ENCODE measurements around the gene PROS1. TPM values are rescaled to one million over a fixed set of nuclear protein-coding genes. Genes with fewer than 3 reads are reported as not detected.

Gene PROS1
- total RNA-seq, 2 donors from 2014 or later = 11.2 to 26.0 TPM

DNA sequence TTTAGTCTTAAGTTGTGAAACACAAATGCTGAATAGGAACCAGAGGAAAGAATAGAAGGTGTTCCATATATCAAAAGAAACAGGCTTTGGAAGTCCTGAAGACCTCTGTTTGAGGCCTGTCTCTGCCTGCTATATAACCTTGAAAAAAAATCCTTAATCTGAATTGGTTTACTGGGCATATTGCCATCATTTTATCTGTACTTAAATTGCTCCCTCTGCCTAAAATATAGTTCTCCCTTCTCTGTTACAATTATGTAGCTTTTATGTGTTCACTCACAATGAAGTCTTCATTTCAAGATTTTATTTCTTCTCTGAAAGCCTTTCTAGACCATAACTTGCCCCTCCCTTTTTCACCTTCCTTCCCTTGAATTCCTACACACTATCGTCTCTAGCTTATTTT is 27.5 kb upstream of the PROS1 start:
- no peak overlapping the region for H3K27ac ChIP-seq

DNA sequence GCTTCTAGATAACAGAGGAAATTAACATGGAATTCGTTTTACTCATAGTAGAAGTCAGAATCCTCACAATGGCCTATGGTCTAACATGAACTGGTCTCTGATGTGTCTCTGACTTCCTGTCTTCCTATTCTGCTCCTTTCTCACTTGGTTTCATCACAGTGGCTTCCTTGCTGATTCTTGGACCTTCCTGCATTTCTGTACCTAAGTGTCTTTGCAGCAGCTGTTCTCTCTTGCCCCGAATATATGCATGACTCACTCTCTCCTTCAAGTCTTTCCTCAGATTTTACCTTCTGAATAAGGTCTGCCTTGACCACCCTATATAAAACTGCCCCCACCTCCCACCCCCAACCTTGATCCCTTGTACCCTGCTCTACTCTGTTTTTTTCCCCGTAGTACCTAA is 20.4 kb upstream of the PROS1 start:
- Histone ChIP-seq H3K9me3 (no peaks in the 10 kb centered on the region), H3K9ac (ENCODE audit: low read depth in 2 of 2, low read length in 2 of 2) (no peak overlapping the region)

More for the DNA sequence above, 27.5 kb upstream of the PROS1 start:
- H3K9me3 ChIP-seq = no peaks in the 10 kb centered on the region
- H3K9ac ChIP-seq (ENCODE audit: low read depth in 2 of 2, low read length in 2 of 2) = no peak overlapping the region
- intact Hi-C loops (cut with DNase I) = loop anchor here (5.0 kb wide), 1 partner anchor 66 kb away; no protein-coding TSS in a partner anchor
- H3K27me3 ChIP-seq = no peaks in the 10 kb centered on the region
- DNase-seq = no peak
- no peak overlapping the region for H3K4me3 ChIP-seq
- TF ChIP-seq, protein P1, sequence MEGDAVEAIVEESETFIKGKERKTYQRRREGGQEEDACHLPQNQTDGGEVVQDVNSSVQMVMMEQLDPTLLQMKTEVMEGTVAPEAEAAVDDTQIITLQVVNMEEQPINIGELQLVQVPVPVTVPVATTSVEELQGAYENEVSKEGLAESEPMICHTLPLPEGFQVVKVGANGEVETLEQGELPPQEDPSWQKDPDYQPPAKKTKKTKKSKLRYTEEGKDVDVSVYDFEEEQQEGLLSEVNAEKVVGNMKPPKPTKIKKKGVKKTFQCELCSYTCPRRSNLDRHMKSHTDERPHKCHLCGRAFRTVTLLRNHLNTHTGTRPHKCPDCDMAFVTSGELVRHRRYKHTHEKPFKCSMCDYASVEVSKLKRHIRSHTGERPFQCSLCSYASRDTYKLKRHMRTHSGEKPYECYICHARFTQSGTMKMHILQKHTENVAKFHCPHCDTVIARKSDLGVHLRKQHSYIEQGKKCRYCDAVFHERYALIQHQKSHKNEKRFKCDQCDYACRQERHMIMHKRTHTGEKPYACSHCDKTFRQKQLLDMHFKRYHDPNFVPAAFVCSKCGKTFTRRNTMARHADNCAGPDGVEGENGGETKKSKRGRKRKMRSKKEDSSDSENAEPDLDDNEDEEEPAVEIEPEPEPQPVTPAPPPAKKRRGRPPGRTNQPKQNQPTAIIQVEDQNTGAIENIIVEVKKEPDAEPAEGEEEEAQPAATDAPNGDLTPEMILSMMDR (IDR thresholded peaks at IDR 0.05) = no peak
- H3K4me1 ChIP-seq = no peaks in the 10 kb centered on the region
- no peaks in the 10 kb centered on the region for H3K36me3 ChIP-seq

DNA sequence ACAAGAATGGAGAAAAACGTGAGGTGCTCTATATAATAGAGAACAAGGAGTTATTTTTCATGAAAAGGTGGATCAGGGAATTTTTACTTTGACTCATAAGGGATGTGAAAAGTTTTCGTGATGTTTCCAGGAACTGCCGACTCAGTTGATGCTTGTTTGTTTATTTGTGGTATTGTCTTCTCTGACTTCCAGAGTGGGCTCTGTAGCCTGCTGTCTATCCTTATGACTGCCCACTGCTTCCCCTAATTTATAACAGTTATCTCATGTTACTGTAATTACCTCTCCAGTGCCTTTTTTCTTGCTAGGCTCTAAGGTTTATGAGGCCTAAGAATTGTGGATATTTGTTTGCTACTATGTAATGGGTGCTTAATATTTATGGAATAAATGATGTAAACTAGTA is 18.5 kb upstream of the PROS1 start:
- TF ChIP-seq, protein P1 (IDR thresholded peaks at IDR 0.05) = no peak
- no peak overlapping the region for H3K27ac ChIP-seq
- no peak overlapping the region for H3K4me3 ChIP-seq
- intact Hi-C loops (cut with DNase I) = no loop called here
- no peak for DNase-seq
- H3K9ac ChIP-seq (ENCODE audit: low read depth in 2 of 2, low read length in 2 of 2) = no peak overlapping the region
- H3K27me3 ChIP-seq = no peaks in the 10 kb centered on the region
- no peaks in the 10 kb centered on the region for H3K9me3 ChIP-seq
- H3K36me3 ChIP-seq = no peaks in the 10 kb centered on the region
- H3K4me1 ChIP-seq = no peaks in the 10 kb centered on the region

More for the DNA sequence above, 20.4 kb upstream of the PROS1 start:
- H3K27ac ChIP-seq = no peak overlapping the region
- H3K27me3 ChIP-seq = no peaks in the 10 kb centered on the region
- no peaks in the 10 kb centered on the region for H3K36me3 ChIP-seq
- H3K4me1 ChIP-seq = no peaks in the 10 kb centered on the region
- H3K4me3 ChIP-seq = no peak overlapping the region
- DNase-seq = no peak
- intact Hi-C loops (cut with DNase I) = no loop called here
- TF ChIP-seq, protein P1 (IDR thresholded peaks at IDR 0.05) = no peak

DNA sequence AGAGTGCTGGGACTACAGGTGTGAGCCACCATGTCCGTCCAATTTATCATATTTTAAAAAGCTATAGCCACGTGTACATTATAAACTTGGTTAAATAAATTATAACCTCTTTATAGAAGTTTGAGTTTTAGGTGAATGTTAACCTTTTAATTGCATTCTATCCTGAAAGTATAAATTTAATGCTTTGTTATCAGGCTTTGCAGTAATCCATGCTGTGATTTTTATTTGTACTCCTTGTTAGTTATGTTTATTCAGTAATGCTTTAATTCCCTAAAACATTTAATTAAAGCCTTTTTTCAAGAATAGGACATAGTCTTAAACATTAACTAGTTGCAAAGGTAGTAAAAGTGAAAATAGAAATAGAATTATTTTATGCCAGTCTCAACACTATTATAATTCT is 17.9 kb upstream of the PROS1 start:
- Histone ChIP-seq H3K36me3 (no peaks in the 10 kb centered on the region), H3K27ac (no peak overlapping the region), H3K9me3 (no peaks in the 10 kb centered on the region), H3K4me1 (no peaks in the 10 kb centered on the region), H3K4me3 (no peak overlapping the region), H3K9ac (ENCODE audit: low read depth in 2 of 2, low read length in 2 of 2) (no peak overlapping the region), H3K27me3 (no peaks in the 10 kb centered on the region)
- DNase-seq = no peak
- TF ChIP-seq, protein P1 (IDR thresholded peaks at IDR 0.05) = no peak
- intact Hi-C loops (cut with DNase I) = no loop called here

DNA sequence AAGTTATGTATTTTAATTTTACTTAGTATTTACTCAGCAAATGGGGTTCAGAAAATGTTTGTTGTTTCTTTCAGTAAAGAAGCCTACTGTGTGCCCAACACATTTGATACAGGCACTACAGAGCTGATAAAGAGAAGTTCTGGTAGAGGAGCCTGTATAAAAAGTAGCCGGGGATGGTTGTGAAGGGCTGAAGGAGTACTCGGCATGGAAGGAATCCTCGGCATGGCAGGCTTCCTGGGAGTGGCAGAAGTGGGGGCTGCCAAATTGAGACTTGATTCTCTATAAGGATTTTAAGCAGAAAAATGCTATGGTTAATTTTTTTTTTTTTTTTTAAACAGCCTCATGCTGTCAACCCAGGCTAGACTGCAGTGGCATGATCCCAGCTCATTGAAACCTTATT is 15.5 kb upstream of the PROS1 start:
- TF ChIP-seq, protein P1 (IDR thresholded peaks at IDR 0.05) = no peak
- intact Hi-C loops (cut with DNase I) = no loop called here
- H3K9ac ChIP-seq (ENCODE audit: low read depth in 2 of 2, low read length in 2 of 2) = no peak overlapping the region
- no peak overlapping the region for H3K27ac ChIP-seq
- DNase-seq = no peak
- no peaks in the 10 kb centered on the region for H3K36me3 ChIP-seq
- H3K4me3 ChIP-seq = no peak overlapping the region
- H3K4me1 ChIP-seq = no peaks in the 10 kb centered on the region
- no peaks in the 10 kb centered on the region for H3K9me3 ChIP-seq
- no peaks in the 10 kb centered on the region for H3K27me3 ChIP-seq

DNA sequence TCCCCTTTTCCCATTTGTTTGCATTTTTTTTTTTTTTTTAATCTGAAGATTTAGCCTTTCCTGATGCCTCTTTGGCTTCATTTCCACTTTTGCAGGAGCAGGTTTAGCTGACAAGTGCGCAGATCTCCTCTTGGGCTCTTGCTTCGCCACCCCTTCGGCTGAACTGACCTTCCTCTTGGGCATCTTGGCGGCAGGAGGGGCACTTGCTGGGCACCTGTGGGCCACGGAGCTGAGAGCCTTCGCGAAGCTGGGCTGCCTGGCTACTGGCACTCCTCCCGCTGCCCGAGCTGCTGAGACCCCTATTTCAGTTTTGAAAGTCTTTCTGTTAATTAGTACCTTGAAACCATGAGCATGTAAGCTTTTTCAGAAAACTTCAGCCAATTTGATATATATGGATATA is 15.1 kb upstream of the PROS1 start:
- Histone ChIP-seq H3K27ac (no peak overlapping the region), H3K9ac (ENCODE audit: low read depth in 2 of 2, low read length in 2 of 2) (no peak overlapping the region), H3K9me3 (no peaks in the 10 kb centered on the region), H3K36me3 (no peaks in the 10 kb centered on the region), H3K4me1 (no peaks in the 10 kb centered on the region), H3K4me3 (no peak overlapping the region), H3K27me3 (no peaks in the 10 kb centered on the region)
- no peak for DNase-seq
- intact Hi-C loops (cut with DNase I) = no loop called here
- TF ChIP-seq, protein P1 (IDR thresholded peaks at IDR 0.05) = no peak

All from colonic mucosa (tissue), 4 donors.